ENCODE measurements around the gene PADI1.
A peak's percentile ranks its signal among the peaks of the same experiment; 100 is the strongest.
"Not testable (repeated sequence)": the region's sequence is repeated elsewhere in the genome, so short reads cannot be mapped to it uniquely, and the experiment has no call there.

Gene PADI1

DNA sequence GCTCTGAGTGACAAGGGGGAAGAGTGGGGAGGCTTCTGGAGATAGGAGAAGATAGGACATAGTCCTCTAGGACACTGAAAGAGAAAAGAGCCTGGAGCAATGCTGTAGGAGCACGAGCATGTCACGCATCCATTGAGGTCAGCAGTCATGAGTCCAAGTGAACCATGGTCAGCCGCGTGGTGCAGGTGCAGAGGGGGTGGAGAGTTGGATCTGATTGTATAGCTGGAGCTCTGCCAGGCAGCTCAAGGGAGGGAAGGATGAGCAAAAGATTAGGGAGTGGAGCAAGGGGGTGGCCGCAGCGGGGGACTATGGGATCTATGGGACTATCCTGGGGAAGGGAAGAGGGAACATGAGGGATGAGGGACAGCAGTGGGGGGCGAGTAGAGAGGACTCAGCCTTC lies 14.0 kb downstream of the PADI1 start:
- DNase-seq: no peak

DNA sequence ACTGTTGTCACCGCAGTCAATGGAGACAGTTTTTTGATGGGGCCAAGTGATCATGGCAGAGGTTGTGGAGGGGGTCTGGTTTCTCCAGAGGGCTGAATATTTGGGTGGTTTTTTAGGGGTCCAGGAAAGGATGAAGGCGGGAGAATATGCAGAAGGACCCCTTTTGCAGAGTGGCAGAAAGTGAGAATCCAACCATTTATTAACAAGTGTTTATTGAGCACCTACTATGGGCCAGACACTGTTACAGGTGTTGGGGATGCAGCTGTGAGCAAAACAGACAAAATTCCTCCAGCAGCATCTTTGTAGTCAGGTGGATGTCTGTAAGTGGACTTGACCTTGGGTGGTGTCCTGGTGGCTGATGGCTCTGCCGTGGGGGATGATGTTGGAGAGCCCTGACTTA lies 15.4 kb downstream of the PADI1 start:
- no peak for DNase-seq

DNA sequence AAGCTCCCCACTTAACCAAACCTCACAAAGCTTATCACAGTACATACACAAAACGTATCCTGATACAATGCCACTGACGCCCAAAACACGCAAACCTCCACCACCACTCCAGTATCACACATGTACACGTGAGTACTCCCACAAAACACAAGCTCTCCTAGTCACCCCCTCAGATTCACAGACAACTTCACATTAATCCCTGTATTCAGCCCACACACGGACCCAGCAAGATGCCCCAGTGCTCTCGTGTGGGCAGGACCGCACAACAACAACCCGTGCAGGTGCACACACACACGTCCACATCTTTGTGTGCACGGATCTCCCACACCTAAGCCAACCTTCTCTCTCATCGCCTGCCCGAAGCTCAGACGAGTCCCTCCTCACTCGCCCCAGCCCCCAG lies 17.6 kb downstream of the PADI1 start:
- DNase-seq: no peak

DNA sequence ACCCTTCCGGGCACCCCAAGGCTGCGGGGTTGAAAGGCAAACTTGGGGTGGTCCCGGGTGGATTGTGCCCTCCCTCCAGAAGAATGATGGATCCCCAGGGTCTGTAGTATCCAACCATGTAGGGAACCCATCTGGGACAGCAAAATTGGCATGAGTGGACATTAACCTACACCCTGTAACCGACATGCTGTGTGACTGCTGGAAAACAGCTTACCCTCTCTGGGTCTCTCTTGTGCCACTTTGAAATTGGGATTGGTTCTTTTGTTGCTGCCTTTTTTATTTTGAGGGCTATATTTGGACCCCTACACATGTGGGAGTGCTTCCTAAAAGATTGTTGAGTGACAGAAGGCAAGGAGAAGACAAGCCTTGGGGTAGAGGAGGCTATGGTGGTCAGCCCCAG lies 19.5 kb downstream of the PADI1 start:
- DNase-seq: no peak

DNA sequence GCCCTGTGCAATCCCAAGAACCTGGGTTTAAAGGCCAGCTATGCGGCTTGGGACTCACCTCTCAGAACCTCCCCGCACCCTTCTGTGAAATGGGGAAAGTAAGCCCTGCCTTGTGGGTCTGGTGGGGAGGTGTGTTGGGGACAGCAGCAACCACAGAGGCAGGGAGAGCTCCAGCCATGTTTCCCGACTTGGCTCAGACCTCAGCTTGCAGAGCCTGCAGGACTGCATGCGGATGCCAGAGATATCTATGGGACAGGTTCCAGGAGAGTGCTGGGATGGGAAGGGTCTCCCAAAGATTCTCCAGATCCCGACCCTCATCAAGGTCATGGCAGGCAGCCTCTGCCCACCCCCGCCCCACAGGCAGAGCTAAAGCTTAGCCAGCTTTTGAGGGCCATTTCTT lies 20.2 kb downstream of the PADI1 start:
- no peak for DNase-seq

DNA sequence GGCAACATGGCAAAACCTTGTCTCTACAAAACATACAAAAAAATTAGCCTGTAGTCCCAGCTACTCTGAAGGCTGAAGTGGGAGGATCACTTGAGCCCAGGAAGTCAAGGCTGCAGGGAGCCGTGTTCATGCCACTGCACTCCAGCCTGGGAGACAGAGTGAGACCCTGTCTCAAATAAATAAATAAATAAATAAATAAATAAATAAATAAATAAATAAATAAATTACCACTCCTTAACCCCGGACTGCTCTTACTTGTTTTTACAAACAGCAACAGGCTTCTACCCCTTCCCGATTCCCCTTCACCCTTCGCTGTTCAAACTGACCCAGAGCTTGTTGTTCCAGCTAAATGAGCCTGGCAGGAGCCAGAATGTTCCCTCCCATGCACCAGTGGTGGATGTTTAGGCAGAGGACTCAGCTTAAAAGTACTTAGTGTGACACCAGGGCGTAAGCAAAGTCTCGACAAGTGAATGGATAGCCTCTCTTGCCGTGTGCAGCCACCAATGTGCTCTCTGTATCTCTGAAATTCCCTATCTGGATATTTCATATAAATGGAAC lies 22.5 kb downstream of the PADI1 start:
- DNase-seq: no peak

DNA sequence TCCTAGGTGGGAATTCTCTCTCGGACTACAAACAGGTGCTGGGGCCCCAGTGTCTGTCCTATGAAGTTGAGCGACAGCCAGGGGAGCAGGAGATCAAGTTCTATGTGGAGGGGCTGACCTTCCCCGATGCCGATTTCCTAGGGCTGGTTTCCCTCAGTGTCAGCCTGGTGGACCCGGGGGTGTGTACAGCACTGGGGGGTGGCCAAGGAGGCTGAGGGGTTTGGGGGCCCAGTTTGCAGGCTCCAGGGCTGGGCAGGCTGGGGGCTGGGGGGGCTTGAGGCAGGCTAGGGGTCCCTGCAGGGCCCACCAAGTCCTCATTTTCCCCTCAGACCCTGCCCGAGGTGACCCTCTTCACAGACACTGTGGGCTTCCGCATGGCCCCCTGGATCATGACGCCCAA lies 23.7 kb downstream of the PADI1 start:
- no peak for DNase-seq

DNA sequence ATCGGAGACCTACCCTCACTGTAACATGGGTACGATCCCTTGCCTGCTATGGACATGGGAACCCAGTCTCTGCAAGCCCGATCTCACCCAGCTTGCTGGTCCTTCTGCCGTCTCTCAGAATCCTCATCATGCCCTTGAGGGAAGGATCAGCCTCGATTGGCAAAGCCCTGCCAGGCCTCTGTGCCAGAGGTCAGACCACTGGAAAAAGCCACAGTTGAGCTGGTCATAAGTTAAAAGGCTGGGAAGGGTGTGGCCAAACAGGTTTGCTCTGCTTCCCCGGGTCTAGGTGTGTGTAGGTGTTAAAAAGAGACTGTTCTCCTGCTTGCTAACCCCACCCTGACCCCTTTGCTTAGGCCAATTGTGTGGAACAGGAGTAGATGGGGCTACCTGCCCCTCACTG lies 24.5 kb downstream of the PADI1 start:
- no peak for DNase-seq

DNA sequence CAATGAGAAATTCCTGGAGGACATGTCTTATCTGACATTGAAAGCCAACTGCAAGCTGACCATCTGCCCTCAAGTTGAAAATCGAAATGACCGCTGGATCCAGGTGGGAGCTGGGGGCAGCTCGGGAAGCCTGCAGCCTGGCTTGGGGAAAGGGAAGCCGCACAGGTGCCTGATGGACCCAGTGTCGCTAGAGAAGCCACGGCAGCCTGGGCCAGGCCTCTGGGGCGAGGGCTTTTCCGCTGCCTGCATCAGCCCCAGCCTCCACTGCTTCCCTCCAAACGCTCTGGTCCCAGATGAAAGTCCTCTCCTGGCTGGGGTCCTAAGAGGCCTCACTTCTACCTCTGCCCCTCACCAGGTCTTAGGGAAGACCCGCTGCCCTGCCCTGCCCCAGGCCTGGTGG lies 25.2 kb downstream of the PADI1 start:
- DNase-seq: no peak

DNA sequence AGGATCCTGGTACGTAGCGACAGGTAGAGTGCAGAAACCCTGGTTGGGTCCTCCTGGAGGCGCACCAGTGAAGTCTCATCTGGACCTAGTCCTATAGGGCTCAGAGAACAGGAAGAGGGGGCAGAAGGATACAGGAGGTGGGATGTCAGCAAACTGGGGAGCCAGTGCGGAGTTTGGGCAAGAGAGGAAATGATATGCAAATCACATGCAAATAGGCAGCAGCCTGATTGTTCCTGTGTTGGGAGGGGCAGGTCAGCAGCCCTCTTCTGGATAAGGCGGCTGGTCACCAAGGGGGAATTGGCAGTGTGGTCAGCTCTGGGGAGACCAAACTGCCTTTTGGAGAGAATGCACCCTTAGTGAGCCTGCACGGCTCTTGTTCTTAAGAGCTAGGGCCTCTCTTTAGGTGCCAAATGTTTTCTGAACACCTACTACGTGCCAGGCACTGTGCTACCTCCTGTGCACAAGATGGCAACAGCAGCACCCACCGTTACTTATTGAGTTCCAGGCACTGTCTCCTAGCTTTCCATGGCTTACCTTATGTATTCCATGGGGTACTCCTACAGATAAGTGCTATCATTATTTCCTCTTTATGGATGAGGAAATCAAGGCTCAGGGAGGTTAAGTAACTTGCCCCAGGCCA lies 25.9 kb downstream of the PADI1 start:
- no peak for DNase-seq

DNA sequence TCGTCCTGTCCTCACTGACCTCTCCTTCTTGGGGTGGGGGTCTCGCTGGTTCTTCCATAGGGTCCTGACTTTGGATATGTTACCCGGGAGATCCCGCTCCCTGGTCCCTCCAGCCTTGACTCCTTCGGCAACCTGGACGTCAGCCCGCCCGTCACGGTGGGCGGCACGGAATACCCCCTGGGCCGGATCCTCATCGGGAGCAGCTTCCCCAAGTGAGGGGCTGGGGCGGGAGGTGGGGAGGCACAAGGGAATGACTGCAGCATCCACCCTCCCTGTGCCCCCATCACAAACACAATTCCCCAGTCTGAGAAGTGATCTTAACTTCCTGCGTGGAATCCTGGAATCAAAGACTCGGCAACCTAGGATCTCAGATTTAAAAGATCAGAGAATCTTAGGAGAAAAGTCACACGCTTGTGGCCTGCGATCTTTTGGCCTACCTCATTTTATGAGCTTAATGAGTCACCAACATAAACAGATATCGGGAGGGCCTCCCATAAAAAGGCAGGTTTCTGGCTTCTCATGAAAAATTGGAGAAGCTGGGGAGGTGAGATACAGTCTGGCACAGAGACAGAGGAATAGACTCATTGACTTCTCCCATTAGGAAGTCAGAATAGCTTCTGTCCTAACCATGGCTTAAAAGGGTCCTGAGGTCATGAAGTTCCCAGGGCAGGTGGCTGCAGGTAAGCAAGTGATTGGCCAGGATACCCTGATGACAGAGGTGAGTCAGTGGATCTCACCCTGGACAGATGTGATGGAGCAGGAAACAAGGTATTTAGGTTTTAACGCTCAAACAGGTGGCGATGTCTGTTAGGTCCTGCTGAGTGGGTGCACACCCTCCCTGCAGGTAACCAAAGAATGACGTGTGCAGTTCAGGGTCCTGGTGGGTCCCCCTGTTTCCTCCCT lies 28.1 kb downstream of the PADI1 start:
- DNase-seq: no peak

DNA sequence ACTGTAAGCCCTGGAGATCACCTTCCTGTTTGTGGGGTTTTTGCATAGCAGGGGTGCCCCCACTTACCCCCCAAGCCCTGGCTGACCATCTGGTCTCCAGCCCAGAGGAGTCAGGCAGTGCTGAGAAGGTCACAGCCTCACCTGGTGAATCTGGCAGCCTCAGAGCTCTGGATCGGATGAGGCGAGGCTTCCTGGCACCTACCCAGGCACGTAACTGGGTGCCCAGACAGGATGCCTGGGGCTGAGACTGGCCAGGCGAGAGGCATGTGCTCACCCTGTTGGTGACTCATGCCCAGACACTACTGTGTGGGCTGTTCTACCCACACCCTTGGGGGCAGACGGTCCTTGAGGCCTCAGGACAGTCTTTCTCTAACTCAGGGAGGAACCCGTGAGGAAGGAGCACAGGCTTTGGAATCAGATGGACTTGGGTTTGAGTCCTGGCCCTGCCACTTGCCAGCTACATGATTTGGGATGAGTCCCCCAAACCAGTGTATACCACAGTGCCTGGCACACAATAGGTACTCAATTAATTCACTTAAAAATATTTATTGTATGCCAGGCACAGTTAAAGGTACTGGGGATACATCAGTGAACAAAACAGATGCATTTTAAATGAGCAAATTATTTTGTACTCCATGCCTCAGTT lies 28.9 kb downstream of the PADI1 start:
- DNase-seq: no peak

DNA sequence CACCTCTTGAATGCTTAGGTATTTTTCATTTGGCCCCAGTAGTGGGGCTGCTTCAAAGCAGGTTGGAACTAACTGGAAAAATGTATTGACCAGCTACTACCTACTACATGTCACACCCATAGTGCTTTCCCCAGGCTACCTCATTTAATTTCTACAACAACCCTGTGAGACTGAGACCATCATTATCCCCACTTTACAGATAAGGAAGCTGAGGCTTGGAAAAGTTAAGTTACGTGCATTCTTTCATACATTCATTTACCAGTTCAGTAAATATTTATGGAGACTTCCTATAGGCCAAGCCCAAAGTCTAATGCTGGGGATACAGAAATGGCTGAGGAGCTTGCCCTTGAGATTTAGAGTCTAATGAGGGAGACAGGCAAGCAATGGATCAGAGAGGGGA lies 29.5 kb downstream of the PADI1 start:
- no peak for DNase-seq

DNA sequence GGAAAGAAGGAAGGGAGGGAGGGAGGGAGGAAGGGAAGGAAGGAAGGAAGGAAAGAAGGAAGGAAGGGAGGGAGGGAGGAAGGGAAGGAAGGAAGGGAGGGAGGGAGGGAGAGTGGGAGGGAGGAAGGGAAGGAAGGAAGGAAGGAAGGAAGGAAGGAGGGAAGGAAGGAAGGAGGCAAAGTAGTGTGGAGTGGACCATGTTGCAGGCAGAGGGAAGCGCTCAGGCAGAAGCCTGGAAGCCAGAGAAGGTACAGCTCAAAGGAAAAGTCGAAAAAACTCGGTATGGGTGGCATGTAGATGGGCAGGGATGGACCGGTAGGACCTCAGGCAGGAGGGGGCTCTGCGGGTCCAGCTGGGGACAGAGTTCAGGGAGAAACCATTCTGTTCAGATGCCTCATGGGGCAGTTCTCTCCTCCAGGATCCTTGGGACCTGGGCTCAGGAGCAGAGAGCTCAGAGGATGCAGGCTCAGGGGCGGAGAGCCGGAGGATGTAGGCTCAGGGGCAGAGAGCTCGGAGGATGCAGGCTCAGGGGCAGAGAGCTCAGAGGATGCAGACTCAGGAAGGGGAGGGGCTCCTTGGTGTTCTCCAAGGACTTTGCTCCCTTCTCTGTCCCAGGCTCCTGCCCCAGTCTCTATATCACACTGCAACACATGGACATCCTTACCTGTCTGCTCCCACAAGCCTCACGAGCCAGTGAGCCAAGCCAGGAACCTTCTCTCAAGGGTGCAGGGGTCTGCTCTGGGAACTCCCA lies 30.4 kb downstream of the PADI1 start:
- no peak for DNase-seq

DNA sequence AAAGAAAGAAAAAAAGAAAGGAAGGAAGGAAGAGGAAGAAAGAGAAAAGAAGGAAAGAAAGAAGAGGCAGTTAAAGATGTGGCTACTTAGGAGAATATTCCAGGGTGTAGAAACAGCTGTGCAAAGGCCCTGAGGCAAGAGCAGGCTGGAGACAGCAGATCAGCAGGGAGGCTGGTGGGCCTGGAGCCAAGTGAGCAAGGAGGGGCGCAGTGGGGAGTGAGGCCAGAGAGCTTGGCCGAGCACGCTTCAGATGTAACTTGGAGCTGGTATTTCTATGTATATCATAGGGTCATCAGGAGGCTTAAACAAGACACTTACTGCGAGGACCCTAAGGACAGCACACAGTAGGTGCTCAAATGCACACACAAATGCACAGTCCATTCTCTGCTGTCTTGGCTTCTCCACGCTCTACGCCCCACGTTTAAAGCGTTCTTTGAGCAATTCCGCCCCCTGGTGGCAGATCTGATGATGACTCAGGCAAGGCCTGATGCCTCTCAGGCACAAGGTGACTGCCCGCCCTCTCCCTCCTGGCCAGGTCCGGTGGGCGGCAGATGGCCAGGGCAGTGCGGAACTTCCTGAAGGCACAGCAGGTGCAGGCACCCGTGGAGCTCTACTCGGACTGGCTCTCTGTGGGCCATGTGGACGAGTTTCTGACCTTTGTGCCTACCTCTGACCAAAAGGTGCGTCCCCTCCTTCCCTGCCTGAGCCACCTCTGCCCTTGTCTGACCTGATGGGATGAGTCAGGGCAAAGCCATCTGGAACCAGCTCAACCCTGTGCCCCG lies 32.0 kb downstream of the PADI1 start:
- peak; percentile 84 to 88 for DNase-seq

DNA sequence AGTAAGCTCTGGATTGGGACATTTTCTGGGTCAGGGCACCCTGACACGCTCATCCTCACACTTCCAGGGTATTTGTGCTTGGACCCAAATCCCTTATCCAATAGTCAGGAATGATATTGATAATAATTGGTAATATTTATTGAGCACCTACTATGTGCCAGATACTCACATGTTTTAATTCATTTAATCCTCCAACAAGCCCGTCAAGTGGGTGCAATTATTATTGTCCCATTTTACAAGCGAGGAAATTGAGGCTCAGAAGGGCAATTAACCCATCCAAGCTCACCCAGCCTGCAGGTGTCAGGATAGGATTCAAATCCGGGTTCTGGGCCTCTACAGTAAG lies 32.6 kb downstream of the PADI1 start:
- DNase-seq: no peak

DNA sequence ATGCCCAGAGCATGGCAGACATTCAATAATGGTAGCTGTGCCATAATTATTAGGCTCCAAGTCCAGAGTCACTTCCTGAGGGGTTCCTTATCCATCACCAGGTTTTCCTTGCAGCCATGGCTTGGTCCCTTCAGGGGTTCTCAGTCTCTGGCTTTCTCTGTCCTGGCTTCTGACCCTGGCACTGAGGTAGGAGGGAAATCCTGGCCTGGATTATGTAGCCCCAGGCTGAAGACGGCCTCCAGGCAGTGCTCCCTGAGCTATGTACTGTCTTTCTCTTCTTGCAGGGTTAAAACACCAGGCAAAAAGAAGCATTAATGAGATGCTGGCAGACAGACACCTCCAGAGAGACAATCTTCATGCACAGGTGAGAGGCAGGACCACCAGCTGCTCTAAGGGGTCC lies 34.5 kb downstream of the PADI1 start:
- DNase-seq: no peak

DNA sequence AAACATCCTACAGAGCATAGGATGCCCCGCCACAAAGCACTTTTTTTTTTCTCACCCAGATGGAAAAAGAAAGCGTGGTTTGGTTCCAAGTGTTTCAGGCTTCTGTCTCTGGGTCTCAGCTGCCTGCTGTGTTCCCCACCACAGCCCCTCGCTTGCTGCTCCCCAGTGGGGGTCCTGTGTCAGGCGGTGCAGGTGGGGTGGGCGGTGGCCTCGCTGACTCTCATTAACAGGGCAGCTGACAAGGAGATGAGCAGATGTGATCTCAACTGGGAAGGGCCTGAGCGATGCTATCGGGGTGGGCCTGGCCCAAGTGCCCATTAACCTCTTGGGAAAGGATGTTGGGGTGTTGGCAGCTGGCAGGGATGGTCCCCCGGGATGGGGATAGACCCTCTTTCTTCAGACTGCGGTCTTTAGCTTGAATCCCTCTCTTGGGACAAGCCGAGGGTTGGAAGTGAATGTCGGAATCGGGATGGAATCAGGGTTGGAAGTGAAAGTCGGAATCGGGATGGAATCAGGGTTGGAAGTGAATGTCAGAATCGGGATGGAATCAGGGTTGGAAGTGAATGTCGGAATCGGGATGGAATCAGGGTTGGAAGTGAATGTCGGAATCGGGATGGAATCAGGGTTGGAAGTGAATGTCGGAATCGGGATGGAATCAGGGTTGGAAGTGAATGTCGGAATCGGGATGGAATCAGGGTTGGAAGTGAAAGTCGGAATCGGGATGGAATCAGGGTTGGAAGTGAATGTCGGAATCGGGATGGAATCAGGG lies 36.3 kb downstream of the PADI1 start:
- not testable (repeated sequence) for DNase-seq

DNA sequence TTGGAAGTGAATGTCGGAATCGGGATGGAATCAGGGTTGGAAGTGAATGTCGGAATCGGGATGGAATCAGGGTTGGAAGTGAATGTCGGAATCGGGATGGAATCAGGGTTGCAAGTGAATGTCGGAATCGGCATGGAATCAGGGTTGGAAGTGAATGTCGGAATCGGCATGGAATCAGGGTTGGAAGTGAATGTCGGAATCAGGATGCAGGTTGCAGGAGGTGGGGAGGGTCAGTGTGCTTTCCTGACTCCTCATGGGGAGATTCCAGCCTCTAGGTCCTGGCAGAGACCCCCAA lies 36.8 kb downstream of the PADI1 start:
- not testable (repeated sequence) for DNase-seq

DNA sequence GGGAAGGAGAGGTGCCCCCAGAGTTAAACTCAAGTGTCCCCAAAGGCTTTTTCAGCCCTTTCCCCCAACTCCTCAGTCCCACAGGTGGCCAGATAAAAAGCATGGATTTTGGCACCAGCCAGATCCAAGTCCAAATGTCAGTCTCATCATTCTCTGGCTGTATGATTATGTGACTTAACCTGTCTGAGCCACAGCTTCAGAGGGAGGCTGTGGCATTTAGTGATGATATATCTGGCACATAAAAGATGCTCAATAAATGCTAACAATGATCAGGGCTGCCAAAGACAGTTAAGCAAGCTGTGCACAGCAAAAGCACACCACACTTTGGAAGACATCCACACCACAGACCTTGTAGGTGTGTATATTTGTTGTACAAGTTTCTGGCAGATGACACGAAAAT lies 38.3 kb downstream of the PADI1 start:
- DNase-seq: no peak

DNA sequence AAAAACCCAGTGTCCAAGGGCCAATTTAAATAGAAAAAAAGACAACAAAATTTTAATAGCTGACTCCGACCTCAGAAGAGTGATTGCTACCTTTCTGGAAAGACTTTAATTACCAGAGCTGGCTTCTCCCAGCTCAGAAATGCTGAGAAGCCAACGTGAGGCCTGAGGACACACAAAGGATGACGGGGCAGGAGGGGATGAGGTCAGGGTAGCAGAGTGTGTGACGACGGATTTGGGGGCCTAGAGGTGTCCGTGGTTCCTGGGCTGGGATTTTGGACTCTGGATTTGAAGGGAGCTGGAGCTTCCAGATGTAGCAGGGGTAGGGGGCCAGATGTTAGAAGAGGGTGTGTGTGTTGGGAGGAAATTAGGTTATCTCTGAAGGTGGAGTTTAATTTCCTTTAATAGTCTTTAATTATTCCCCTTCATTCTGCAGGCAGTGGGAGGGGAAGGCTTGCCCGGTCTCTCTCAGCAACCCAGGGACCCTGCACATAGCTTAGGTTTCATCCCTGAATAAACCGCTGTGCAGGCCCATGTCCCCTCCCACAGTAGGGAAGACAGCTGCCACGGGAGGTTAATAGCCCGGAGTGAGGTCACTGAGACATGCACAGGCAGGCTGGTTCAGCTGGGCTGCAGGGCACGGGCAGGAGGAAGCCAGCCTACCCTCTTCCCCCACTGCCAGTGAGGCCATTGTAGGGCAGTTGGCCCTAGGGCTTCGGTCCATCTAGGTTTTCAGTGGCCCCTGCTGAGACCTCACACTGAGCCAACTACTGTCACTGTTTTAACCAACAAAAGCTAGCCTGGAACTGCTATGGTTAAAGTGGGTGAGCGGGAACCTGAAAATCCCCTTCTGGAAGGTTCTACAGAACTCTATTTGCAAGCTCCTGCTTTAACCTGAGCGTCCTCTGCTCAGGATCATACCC lies 40.2 kb downstream of the PADI1 start:
- no peak for DNase-seq
